CD1c-positive myeloid dendritic cell (primary cell): ENCODE data around the gene EDEM2.
"Not testable (repeated sequence)": the region's sequence is repeated elsewhere in the genome, so short reads cannot be mapped to it uniquely, and the experiment has no call there.

Experiments
- DNase-seq: peaks from one replicate; pipeline ENCODE4 v3.0.0-alpha.2; 2016; ENCODE audit errors: extremely low spot score

The EDEM2 gene

GRCh38 chr20:35087355-35087754 lies 59.8 kb downstream of the EDEM2 start:
- DNase-seq, result no peak

DNA sequence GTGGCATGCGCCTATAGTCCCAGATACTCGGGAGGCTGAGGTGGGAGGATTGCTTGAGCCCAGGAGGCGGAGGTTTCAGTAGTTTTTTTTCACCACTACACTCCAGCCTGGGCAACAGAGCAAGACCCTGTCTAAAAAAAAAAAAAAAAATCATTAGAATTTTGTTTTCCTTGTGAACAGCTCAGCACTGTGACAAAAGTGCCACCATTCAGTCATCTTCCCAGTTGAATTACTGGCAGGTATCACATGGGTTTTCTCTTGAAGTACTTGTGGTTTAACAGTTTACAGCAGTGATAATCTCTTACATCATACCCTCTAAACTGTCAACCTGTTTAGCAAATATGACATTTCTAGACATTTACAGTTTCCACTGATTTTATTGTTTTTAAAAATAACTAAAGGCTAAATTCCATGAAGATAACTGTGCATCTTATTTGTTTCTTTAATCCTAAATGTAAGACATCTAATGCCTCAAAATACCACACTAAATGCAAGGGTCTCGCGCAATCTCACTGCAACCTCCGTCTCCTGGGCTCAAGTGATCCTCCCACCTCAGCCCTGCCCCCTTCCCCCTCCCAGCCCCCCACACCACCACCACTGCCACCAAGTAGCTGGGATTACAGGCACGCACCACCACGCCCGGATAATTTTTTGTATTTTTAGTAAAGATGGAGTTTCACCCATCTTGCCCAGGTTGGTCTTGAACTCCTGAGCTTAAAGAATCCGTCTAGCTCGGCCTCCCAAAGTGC lies 61.5 kb downstream of the EDEM2 start:
- no peak for DNase-seq

DNA sequence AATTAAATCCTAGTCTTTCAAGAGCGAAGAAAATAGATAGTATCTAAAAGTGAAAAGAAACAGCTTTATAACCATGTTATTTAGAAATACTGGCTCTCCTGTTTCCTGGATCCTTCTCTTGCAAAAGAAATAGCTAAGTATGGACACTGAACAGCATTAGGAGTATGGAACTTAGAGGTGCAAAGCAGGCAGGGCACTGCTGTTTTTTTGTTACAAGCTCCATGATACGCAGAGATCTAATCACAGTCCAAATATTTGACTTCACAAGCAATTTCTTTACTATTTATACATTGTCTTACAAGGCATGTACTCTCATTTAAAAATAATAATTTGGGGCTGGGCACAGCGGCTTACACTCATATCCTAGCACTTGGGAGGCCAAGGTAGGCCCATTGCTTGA lies 62.1 kb downstream of the EDEM2 start:
- no peak for DNase-seq

DNA sequence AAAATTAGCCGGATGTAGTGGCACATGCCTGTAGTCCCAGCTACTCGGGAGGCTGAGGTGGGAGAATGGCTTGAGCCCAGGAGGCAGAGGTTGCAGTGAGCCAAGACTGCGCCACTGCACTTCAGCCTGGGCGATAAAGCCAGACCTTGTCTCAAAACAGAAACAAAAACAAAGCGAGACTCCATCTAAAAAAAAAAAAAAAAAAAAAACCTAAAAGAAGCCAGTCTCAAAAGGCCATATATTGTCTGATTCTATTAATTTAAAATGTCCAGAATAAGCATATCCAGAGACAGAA lies 66.8 kb downstream of the EDEM2 start:
- DNase-seq, result not testable (repeated sequence)

DNA sequence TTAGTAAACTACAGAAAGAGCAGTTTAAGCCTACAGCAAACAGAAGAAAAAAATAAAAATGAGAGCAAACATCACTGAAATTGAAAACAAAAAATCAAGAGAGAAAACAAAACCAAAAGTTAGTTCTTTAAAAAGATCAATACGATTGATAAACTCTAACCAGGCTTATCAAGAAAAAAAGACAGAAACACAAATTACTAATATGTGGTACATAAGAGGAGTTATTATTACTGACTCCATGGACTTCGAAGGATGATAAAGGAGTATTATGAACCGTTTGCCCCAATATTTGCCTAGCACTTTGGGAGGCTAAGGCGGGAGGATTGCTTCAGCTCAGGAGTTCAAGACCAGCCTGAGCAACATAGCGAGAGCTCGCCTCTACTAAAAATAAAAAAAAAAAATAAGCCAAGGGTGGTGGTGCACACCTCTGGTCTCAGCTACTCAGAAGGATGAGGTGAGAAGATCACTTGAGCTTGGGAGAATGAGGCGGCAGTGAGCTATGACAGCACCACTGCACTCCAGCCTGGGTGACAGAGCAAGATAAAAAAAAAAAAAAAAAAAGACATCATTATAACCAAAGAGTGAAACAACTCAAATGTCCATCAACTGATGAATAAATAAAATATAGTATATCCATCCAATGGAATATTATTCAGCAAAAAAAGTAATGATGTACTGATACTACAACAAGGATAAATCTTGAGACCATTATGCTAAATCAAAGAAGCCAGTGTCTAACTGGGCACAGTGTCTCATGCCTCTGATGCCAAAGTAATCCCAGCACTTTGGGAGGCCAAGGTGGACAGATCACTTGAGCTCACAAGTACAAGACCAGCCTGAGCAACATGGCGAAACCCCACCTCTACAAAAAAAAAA lies 67.4 kb downstream of the EDEM2 start:
- no peak for DNase-seq

DNA sequence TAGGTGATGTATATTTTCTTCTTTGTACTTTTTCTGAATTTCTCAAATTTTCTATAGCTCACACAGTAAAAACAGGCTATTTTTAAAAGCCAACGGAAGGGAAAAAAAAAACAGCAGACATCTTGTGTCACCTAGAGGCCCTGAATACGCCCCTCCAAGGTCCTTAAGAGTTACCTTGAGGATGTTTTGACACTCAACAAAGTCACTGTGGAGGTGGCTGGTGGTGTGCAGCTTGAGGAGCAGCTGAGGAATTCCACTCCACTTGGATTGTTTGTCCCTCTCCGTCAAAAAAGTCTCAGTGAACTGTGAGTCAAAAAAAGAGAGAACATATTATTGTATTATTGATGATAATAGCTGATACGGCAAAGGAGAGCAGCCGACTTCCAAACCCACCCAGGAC lies 69.3 kb downstream of the EDEM2 start:
- no peak for DNase-seq

DNA sequence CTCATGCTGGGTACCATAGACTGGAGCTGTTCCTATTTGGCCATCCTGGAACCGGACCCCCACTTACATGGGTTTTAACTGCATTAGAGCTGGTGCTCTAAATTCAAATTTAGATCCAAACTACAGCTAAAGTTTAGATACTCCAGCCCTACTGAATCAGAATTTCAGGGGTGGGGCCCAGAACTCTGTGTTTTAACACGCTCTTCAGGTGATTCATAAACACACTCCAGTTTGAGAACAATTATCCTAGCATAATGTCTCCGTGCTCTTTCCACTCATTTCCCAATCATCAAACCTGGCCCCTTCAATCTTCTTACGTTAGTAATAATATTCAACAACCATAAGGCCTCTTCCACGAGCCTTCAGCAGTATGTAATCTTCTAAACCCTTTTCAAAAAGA lies 69.8 kb downstream of the EDEM2 start:
- no peak for DNase-seq

- DNase-seq, result not testable (repeated sequence)
Measured at GRCh38 chr20:35071436-35072153, 75.5 kb downstream of the EDEM2 start.

GRCh38 chr20:35066194-35066593 lies 80.9 kb downstream of the EDEM2 start:
- DNase-seq, result no peak
